K562 (cell line): ENCODE measurements around the gene EPHB2.

Source experiments
- ARID2 ChIP-seq: fragments of 450-650 bp; IDR thresholded peaks from 2 replicates; pipeline ENCODE4 v1.6.1; 2017; ENCODE audit warnings: antibody characterized with exemption, mild to moderate bottlenecking
- GABPA ChIP-seq: fragments of 200-800 bp; sonication (Bioruptor generic); conservative IDR thresholded peaks from 2 replicates; pipeline ENCODE4 v1.6.1; 2016; ENCODE audit warnings: low read depth, missing genetic modification characterization, missing compliant biosample characterization
- NR2F6 ChIP-seq: fragments of 450-650 bp; formaldehyde crosslinking; IDR thresholded peaks from 2 replicates; pipeline ENCODE4 v1.4.0; 2020; ENCODE audit warnings: mild to moderate bottlenecking
- POLR2A ChIP-seq: fragments of 450-650 bp; conservative IDR thresholded peaks from 2 replicates; pipeline ENCODE4 v1.6.1; 2016
- ZNF24 ChIP-seq: fragments of 450-650 bp; IDR thresholded peaks from 2 replicates; pipeline ENCODE4 v1.6.1; 2016
- TF ChIP-seq, protein P1 (sequence below), 3 experiments: IDR thresholded peaks in 2 of 3; conservative IDR thresholded peaks in 1 of 3; 2 replicates each; pipeline ENCODE4 v1.5.1; 2011 to 2012; ENCODE audit warnings: low read length in 3 of 3, mild to moderate bottlenecking in 3 of 3, control low read depth in 2 of 3, improper control_type of control experiment in 1 of 3, inconsistent platforms in 1 of 3, low read depth in 1 of 3, mixed read lengths in 1 of 3, moderate library complexity in 1 of 3; ENCODE audit not compliant: insufficient read depth in 2 of 3
- TF ChIP-seq, protein P2 (sequence below): fragments of 450-650 bp; formaldehyde crosslinking; IDR thresholded peaks from 2 replicates; pipeline ENCODE4 v1.4.0; 2020; ENCODE audit warnings: mild to moderate bottlenecking, moderate library complexity
- TF ChIP-seq, protein P3 (sequence below): fragments of 250-450 bp; sonication (Bioruptor Pico); IDR thresholded peaks from 2 replicates; pipeline ENCODE4 v1.8.0; 2022; ENCODE audit warnings: moderate library complexity, mild to moderate bottlenecking, inconsistent platforms

DNA sequence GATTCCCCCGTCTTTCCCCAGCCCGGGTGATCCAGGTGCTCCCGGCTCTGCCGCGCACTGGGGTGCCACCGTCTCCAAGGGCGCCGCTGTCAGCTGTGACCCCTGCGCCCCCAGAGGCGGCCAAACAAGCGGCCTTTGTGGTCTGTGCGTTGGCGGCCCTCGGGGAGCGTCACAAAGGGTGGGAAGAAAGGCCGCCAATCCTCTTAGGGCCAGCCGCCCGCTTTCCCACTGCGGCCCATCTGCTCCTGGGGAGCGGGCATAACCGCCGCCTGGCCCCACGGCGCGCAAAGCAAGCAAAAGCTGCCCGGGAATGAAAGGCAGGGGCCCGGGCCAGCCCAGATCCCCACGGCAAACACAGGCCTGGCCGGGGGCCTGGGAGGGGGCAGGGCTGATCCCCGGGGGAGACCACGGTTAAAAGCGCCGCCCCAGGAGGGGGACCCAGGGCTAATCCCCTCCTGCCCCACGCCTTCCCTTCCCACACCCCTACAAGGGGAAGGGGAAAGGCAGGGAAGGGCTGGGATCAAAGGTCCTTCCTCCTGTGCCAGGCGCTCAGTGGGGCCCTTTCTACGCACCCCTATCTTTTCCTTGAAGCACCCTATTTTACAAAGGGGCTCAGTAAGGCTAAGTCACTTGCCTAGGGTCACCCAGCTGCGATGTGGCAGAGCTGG lies 33.6 kb upstream of the EPHB2 start:
- no peak for TF ChIP-seq ZNF24
- TF ChIP-seq, protein P1, sequence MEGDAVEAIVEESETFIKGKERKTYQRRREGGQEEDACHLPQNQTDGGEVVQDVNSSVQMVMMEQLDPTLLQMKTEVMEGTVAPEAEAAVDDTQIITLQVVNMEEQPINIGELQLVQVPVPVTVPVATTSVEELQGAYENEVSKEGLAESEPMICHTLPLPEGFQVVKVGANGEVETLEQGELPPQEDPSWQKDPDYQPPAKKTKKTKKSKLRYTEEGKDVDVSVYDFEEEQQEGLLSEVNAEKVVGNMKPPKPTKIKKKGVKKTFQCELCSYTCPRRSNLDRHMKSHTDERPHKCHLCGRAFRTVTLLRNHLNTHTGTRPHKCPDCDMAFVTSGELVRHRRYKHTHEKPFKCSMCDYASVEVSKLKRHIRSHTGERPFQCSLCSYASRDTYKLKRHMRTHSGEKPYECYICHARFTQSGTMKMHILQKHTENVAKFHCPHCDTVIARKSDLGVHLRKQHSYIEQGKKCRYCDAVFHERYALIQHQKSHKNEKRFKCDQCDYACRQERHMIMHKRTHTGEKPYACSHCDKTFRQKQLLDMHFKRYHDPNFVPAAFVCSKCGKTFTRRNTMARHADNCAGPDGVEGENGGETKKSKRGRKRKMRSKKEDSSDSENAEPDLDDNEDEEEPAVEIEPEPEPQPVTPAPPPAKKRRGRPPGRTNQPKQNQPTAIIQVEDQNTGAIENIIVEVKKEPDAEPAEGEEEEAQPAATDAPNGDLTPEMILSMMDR (IDR thresholded peaks at IDR 0.05 in 2 of 3, conservative IDR thresholded peaks at IDR 0.05 in 1 of 3; ENCODE audit: insufficient read depth in 2 of 3, low read depth in 1 of 3, low read length in 3 of 3): no peak
- no peak for TF ChIP-seq NR2F6 (CRISPR knock-in tag)
- TF ChIP-seq GABPA (tag): no peak
- TF ChIP-seq ARID2: no peak
- no peak for TF ChIP-seq POLR2A
- TF ChIP-seq, protein P2, sequence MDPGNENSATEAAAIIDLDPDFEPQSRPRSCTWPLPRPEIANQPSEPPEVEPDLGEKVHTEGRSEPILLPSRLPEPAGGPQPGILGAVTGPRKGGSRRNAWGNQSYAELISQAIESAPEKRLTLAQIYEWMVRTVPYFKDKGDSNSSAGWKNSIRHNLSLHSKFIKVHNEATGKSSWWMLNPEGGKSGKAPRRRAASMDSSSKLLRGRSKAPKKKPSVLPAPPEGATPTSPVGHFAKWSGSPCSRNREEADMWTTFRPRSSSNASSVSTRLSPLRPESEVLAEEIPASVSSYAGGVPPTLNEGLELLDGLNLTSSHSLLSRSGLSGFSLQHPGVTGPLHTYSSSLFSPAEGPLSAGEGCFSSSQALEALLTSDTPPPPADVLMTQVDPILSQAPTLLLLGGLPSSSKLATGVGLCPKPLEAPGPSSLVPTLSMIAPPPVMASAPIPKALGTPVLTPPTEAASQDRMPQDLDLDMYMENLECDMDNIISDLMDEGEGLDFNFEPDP (CRISPR knock-in tag): no peak
- TF ChIP-seq, protein P3, sequence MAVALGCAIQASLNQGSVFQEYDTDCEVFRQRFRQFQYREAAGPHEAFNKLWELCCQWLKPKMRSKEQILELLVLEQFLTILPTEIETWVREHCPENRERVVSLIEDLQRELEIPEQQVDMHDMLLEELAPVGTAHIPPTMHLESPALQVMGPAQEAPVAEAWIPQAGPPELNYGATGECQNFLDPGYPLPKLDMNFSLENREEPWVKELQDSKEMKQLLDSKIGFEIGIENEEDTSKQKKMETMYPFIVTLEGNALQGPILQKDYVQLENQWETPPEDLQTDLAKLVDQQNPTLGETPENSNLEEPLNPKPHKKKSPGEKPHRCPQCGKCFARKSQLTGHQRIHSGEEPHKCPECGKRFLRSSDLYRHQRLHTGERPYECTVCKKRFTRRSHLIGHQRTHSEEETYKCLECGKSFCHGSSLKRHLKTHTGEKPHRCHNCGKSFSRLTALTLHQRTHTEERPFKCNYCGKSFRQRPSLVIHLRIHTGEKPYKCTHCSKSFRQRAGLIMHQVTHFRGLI (CRISPR knock-in tag): no peak
